CD4-positive, alpha-beta T cell treated with Interleukin-15 for 4 hours (primary cell): ENCODE measurements around the gene LSM3.

Source experiments
- DNase-seq: peaks from one replicate; pipeline ENCODE4 v3.0.0-alpha.2; 2020; ENCODE audit warnings: low spot score

LSM3 gene

GRCh38 chr3:14143271-14144225 lies 35.1 kb upstream of the LSM3 start:
- no peak for DNase-seq

GRCh38 chr3:14144423-14145075 lies 34.1 kb upstream of the LSM3 start:
- DNase-seq = peak; percentile 94

- DNase-seq = no peak
Measured at GRCh38 chr3:14145236-14145635, 33.4 kb upstream of the LSM3 start.

- DNase-seq = no peak
Measured at GRCh38 chr3:14145670-14146380, 32.8 kb upstream of the LSM3 start.

- no peak for DNase-seq
Measured at GRCh38 chr3:14146381-14147065, 32.1 kb upstream of the LSM3 start.

GRCh38 chr3:14147066-14147435 lies 31.6 kb upstream of the LSM3 start:
- no peak for DNase-seq

- no peak for DNase-seq
Measured at GRCh38 chr3:14147617-14148016, 31.0 kb upstream of the LSM3 start.

- DNase-seq = no peak
Measured at GRCh38 chr3:14148041-14148985, 30.3 kb upstream of the LSM3 start.

GRCh38 chr3:14150078-14150477 lies 28.5 kb upstream of the LSM3 start:
- DNase-seq = no peak

- no peak for DNase-seq
Measured at GRCh38 chr3:14150491-14151230, 28.0 kb upstream of the LSM3 start.

GRCh38 chr3:14151471-14152083 lies 27.0 kb upstream of the LSM3 start:
- DNase-seq = no peak

GRCh38 chr3:14152233-14152962 lies 26.2 kb upstream of the LSM3 start:
- DNase-seq = peak; percentile 29

GRCh38 chr3:14152963-14153355 lies 25.7 kb upstream of the LSM3 start:
- DNase-seq = no peak

- DNase-seq = no peak
Measured at GRCh38 chr3:14153663-14154062, 25.0 kb upstream of the LSM3 start.

- no peak for DNase-seq
Measured at GRCh38 chr3:14154276-14154675, 24.3 kb upstream of the LSM3 start.

GRCh38 chr3:14154895-14155440 lies 23.6 kb upstream of the LSM3 start:
- DNase-seq = no peak

- DNase-seq = no peak
Measured at GRCh38 chr3:14156201-14156600, 22.4 kb upstream of the LSM3 start.

- no peak for DNase-seq
Measured at GRCh38 chr3:14156843-14157561, 21.6 kb upstream of the LSM3 start.
